Measurements from ENCODE around the gene ASPG.

DNA sequence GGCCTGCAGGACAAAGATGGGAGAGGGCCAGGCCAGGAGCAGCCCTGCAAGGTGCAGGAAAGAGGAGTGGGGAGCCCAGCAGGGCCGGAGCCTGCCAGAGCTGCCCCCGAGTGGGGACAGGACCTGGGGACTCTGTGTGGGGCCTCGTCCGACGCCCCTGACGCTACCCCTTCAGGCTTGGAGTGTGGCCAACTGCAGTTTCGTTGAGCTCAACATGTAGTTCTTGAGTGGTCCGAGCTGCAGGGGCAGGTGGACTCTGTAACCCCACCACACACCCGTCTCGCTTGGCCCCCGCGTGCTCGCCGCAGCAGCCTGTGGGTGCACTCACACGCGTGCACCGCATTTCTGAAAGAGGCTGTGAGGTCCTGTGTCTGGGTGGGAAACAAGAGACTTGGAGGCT is 2.0 kb downstream of the ASPG start:
- TF ChIP-seq, protein P1, sequence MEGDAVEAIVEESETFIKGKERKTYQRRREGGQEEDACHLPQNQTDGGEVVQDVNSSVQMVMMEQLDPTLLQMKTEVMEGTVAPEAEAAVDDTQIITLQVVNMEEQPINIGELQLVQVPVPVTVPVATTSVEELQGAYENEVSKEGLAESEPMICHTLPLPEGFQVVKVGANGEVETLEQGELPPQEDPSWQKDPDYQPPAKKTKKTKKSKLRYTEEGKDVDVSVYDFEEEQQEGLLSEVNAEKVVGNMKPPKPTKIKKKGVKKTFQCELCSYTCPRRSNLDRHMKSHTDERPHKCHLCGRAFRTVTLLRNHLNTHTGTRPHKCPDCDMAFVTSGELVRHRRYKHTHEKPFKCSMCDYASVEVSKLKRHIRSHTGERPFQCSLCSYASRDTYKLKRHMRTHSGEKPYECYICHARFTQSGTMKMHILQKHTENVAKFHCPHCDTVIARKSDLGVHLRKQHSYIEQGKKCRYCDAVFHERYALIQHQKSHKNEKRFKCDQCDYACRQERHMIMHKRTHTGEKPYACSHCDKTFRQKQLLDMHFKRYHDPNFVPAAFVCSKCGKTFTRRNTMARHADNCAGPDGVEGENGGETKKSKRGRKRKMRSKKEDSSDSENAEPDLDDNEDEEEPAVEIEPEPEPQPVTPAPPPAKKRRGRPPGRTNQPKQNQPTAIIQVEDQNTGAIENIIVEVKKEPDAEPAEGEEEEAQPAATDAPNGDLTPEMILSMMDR (conservative IDR thresholded peaks at IDR 0.05), result no peak
- TF ChIP-seq EZH2 (IDR thresholded peaks at IDR 0.05; ENCODE audit: low read depth), result no peak

Measured in PC-9 (cell line).